ENCODE measurements around the gene OBSCN. TPM values are rescaled to one million over a fixed set of nuclear protein-coding genes. Genes with fewer than 3 reads are reported as not detected.

Gene OBSCN
- total RNA-seq, 1 donor from 2014 or later, result 22.3 TPM

DNA sequence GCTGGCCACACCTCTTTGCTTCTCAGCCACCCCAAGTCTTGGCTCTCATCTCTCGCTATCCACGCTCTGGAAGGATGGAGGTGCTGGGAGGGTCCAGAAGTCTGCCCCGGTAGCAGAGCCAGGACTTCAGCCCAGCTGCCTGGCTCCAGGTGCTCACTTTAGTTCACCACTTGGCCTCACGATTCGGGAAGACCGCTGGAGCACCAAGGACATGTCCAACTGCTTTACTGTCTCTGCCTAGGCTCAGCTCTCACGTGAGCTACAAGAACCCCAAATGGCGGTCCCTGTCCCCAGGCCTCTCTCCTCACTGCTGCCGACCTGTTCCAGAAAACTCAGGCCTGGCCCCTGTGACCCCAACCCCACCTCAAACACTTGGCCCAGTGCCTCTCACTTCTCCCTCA is 195.4 kb downstream of the OBSCN start:
- H3K4me3 Mint-ChIP-seq, result peak overlapping the region; percentile 98
- DNase-seq, result no peak
- intact Hi-C loops (cut with micrococcal nuclease), result loop anchor here (10.0 kb wide), 1 partner anchor 128 kb away; no protein-coding TSS in a partner anchor
- no peaks in the 10 kb centered on the region for H3K27me3 Mint-ChIP-seq
- peaks cover 50% of the 10 kb centered on the region for H3K4me1 Mint-ChIP-seq
- no peaks in the 10 kb centered on the region for H3K9me3 Mint-ChIP-seq
- no peak overlapping the region for H3K27ac Mint-ChIP-seq
- peaks cover 47% of the 10 kb centered on the region for H3K36me3 Mint-ChIP-seq (ENCODE audit: low read depth)

DNA sequence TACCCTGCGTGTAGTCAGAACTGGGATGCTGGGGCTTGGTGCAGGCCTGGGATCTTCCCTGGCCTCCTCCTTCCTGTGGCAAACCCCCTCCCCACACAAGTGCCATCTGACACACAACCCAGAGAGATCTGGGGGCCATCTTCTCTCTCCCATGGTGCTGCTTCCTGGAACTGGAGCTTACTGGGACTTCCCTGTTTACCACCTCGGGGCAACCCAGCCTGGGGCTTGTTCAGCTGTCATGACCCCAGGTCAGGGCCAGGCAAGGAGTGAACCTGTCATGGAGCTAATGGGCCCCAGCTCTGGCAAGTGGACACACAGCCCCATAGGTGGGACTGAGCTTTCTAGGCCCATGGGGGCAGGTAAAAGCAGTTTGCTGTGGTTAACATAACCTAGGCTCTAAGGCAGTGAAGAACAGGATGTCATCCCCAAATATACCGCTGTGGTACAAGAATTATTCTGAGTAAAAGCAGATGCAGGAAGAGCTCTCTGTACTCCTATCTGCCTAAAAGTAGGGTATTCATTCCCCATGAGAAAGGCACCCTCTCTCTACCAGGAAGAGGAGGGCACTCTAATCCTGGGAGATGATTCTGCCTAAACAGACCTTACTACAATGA is 196.4 kb downstream of the OBSCN start:
- no peaks in the 10 kb centered on the region for H3K27me3 Mint-ChIP-seq
- DNase-seq, result peak; percentile 75
- H3K4me1 Mint-ChIP-seq, result peaks cover 53% of the 10 kb centered on the region
- peaks cover 44% of the 10 kb centered on the region for H3K36me3 Mint-ChIP-seq (ENCODE audit: low read depth)
- H3K9me3 Mint-ChIP-seq, result no peaks in the 10 kb centered on the region
- intact Hi-C loops (cut with micrococcal nuclease), result loop anchor here (2.0 to 10.0 kb wide), 2 partner anchors 129 to 191 kb away; no protein-coding TSS in a partner anchor
- H3K4me3 Mint-ChIP-seq, result peak overlapping the region; percentile 98
- H3K27ac Mint-ChIP-seq, result peak overlapping the region; percentile 94

DNA sequence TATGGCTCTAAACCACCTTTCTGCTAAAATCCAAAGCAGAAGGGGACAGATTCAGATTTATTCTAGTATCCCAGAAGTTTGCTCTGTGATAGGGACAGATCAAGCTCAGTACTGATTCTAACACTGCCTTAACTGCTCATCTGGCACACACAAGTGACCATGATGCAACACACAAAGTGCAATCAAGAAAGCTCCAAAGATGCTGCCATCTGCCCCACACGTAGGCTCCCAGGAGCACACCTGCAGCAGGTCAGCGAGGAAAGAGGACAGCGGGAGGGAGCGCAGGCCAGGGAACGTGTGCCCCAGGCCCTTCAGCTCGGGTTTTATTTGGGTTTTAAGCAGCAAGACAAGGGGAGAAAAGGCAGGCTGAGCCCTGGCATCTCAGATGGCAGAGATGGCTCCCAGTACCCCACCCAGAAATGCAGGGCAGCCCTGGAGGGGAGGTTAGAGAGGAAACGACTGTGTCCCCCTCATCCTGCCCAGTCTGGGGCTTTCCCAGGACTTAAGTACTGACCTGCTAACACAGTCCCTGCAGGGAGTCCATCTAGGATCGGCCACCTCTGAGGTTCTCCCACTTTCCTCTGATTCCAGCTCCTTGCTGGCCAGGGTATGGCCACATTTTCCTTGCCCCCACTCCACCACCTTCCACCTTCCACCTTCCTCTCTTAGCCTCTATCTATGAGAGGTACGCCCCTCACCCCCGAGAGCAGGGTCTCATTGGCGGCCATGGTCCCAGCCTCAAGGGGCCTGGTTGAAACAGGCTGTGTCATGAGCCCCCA is 197.5 kb downstream of the OBSCN start:
- peaks cover 38% of the 10 kb centered on the region for H3K36me3 Mint-ChIP-seq (ENCODE audit: low read depth)
- H3K4me1 Mint-ChIP-seq, result peaks cover 50% of the 10 kb centered on the region
- H3K4me3 Mint-ChIP-seq, result peak overlapping the region; percentile 98
- no peaks in the 10 kb centered on the region for H3K9me3 Mint-ChIP-seq
- DNase-seq, result peak; percentile 65
- intact Hi-C loops (cut with micrococcal nuclease), result loop anchor here (2.0 to 10.0 kb wide), 5 partner anchors 131 to 323 kb away; partner anchors contain the start of genes ARF1, GUK1 and MRPL55
- peak overlapping the region; percentile 94 for H3K27ac Mint-ChIP-seq
- H3K27me3 Mint-ChIP-seq, result no peaks in the 10 kb centered on the region

DNA sequence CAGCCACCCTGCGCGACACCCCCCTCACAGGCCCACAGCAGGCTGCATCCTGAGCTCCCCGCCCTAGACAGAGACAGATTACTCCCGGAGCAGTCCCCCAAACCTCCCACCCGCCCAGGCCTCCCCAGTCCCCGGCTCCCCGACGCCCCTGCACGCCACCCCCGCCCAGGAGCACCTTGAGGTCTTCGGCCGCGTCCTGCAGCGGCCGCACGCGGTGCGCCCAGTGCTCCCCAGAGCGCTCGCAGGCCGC is 198.1 kb downstream of the OBSCN start:
- no peak for DNase-seq
- Mint-ChIP-seq H3K27me3 (no peaks in the 10 kb centered on the region), H3K9me3 (no peaks in the 10 kb centered on the region), H3K4me1 (peaks cover 49% of the 10 kb centered on the region), H3K27ac (peak overlapping the region; percentile 94), H3K36me3 (ENCODE audit: low read depth) (peaks cover 37% of the 10 kb centered on the region), H3K4me3 (peak overlapping the region; percentile 98)
- intact Hi-C loops (cut with micrococcal nuclease), result loop anchor here (2.0 to 10.0 kb wide), 7 partner anchors 81 to 324 kb away; partner anchors contain the start of genes ARF1, GUK1, MRPL55 and RNF187

DNA sequence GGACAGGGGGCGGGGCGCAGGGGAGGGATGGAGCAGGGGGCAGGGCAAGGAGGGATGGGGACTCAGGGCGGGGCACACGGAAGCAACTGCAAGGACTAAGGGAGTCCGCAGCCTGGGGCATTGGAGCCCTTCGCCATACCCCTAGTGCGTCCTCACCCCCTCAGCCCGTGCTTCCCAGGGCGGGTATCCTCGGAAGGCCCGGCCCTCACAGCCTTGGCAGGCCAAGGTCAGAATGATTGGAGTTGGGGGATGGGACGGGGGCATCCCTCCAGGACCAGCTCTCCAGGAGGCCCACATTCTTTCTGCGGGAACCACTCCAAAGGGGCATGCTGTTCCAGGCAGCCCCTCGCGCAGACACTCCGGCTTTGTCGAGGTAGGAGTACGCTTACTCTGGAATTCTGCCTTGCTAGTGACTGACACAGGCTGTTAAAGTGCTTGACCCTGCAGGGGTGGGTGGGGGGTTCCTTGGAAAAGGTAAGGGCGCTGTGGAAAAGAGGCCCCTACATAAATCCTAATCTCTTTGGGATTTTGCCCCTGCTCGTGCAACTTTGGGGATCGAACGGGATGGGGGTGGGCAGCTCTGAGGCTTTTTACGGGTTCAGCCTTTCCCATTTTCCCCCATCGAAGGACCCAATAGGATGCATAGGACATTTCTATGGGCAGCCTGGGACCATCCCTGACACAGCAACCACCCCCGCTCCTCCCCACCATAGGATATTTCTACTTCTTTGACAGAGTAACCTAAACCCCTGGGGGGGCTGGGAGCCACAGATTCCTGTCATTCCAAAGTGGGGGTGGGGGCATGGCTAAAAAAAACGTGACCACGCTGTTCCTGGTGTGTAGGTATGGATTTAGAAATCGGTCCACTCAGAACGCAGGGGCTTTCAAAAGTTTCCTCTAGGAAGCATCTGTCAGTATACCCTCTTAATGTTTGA is 199.5 kb downstream of the OBSCN start:
- intact Hi-C loops (cut with micrococcal nuclease), result loop anchor here (1.0 to 10.0 kb wide), 10 partner anchors 51 to 672 kb away; partner anchors contain the start of genes ARF1, GUK1, IBA57 and JMJD4
- H3K27ac Mint-ChIP-seq, result peak overlapping the region; percentile 78
- peaks cover 42% of the 10 kb centered on the region for H3K4me1 Mint-ChIP-seq
- peaks cover 29% of the 10 kb centered on the region for H3K36me3 Mint-ChIP-seq (ENCODE audit: low read depth)
- peak overlapping the region; percentile 98 for H3K4me3 Mint-ChIP-seq
- H3K27me3 Mint-ChIP-seq, result no peaks in the 10 kb centered on the region
- no peak for DNase-seq
- no peaks in the 10 kb centered on the region for H3K9me3 Mint-ChIP-seq

DNA sequence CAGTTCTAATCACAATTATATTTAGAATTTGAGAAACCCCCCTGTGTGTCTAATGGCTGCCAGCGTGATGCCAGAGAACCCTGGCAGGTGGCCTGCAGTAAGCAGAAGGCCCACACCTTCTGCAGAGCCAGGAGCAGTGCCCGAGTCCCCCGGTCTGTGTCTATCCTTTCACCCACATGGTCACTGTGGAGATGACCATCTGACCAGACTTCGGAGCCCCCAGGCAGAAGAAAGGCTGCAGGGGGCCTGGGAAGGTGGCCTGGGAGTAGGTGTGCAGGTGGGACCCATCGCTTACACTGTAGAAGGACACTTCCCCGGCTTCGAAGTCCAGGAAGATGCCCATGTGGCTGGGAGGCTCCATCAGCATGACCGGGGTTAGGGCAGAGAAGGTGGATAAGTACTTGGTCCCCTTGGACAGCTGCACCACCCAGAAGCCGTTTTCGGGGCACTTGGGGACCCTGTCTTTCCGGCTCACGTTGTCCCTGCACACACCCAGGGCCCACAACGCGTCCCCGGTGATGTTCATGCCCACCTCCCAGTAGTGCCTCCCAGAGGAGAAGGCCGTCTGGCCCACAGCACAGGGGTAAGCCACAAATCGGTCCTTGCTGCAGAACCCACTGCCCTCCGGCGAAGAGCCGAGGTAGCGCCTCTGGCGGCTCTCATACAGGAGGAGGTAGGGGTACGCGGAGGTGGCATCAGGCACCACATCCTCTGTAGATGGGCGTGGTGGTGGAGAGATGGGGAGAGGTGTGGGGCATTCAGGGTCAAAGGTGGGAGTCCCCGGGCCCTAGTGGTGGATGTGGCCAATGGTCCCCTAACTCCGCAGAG is 200.4 kb downstream of the OBSCN start:
- H3K4me1 Mint-ChIP-seq, result peaks cover 34% of the 10 kb centered on the region
- H3K27me3 Mint-ChIP-seq, result no peaks in the 10 kb centered on the region
- no peak for DNase-seq
- intact Hi-C loops (cut with micrococcal nuclease), result loop anchor here (5.0 to 10.0 kb wide), 4 partner anchors 133 to 326 kb away; partner anchors contain the start of genes ARF1, GUK1 and MRPL55
- peaks cover 26% of the 10 kb centered on the region for H3K36me3 Mint-ChIP-seq (ENCODE audit: low read depth)
- no peaks in the 10 kb centered on the region for H3K9me3 Mint-ChIP-seq
- H3K27ac Mint-ChIP-seq, result no peak overlapping the region
- H3K4me3 Mint-ChIP-seq, result peak overlapping the region; percentile 98

DNA sequence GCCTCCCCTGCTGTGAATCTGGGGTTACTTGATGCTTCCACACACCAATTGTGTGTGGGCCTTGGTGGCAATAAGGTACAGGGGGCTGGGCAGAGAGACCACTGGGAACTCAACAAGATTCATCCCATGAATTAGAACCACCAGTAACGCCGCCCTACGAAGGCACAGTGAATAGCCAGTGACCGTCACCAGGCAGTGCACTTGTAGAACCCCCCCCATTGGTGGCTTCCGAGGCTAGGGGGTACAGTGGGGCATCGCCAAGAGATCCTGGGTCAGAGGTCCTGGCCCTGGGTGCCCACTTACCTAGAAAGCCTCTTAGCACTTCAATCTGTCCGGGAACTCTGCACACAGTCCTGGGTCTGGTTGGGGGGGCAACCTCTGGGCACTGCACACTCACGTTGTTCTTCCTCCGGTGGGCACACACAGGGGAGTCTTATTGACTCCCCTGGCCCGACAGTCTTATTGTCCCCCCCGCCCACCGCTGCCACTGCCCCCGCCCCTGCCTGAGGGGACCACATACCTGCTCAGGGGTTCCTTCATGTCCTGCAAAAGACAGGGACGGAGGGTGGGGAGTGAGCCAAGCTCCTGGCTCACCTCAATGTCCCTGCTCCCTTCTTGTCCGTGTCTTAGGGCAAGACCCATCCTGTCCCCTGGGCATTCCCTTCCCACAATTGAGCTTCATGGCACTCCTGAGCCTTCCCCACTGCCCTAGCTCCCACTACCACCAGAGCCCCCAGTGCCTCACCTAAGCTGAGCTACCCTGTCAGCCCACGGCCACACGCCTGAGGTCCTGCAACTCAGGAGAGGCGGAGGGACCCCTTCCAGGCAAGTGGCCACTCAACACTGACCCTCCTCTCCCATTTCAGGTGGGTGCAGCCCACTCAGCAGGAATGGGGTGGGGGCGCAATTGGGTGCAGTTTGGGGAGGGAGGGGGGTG is 201.3 kb downstream of the OBSCN start:
- Mint-ChIP-seq H3K36me3 (ENCODE audit: low read depth) (peaks cover 18% of the 10 kb centered on the region), H3K27ac (no peak overlapping the region), H3K27me3 (no peaks in the 10 kb centered on the region), H3K4me1 (peaks cover 26% of the 10 kb centered on the region), H3K9me3 (no peaks in the 10 kb centered on the region), H3K4me3 (peak overlapping the region; percentile 12)
- intact Hi-C loops (cut with micrococcal nuclease), result loop anchor here (5.0 to 10.0 kb wide), 4 partner anchors 134 to 327 kb away; partner anchors contain the start of genes ARF1, GUK1 and MRPL55
- DNase-seq, result no peak

DNA sequence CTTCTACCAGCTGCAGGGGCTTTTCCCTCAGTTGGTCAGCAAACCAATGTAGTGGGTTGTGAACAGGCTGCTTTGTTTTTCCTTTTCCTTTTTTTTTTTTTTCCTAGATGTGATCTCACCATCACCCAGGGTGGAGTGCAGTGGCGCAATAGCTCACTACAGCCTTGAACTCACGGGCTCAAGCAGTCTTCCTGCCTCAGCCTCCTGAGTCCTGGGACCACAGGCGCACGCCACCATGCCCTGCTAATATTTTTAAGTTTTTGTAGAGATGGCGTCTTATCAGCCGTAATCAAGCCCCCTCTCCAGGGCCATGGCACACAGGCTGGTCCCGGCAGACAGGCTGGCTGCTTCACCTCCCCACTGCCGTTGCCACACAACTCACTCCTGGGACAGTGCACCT is 202.2 kb downstream of the OBSCN start:
- Mint-ChIP-seq H3K27ac (no peak overlapping the region), H3K4me3 (no peak overlapping the region), H3K9me3 (no peaks in the 10 kb centered on the region), H3K27me3 (no peaks in the 10 kb centered on the region), H3K36me3 (ENCODE audit: low read depth) (peaks cover 11% of the 10 kb centered on the region), H3K4me1 (peaks cover 18% of the 10 kb centered on the region)
- no peak for DNase-seq
- intact Hi-C loops (cut with micrococcal nuclease), result no loop called here

DNA sequence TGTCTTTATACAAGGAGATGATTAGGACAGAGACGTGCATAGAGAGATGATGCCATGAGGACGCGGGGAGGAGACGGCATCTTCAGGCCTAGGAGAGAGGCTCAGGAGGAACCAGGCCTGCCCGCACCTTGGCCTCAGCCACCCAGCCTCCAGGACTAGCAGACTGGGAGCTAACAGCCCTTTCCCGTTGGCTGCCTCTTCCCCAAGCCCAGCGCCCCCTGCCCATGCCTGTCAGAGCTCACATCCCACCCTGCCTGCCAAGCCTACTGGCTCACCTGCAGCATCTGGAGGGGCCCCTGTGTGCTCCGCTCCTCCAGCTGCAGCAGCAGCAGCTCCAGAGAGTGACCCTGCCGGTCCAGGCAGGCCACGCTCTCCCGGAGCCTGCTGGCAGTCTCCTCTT is 202.8 kb downstream of the OBSCN start:
- Mint-ChIP-seq H3K36me3 (ENCODE audit: low read depth) (peaks cover 8% of the 10 kb centered on the region), H3K27me3 (peaks cover 6% of the 10 kb centered on the region), H3K4me1 (peaks cover 19% of the 10 kb centered on the region), H3K27ac (no peak overlapping the region), H3K4me3 (no peak overlapping the region), H3K9me3 (no peaks in the 10 kb centered on the region)
- intact Hi-C loops (cut with micrococcal nuclease), result no loop called here
- no peak for DNase-seq

DNA sequence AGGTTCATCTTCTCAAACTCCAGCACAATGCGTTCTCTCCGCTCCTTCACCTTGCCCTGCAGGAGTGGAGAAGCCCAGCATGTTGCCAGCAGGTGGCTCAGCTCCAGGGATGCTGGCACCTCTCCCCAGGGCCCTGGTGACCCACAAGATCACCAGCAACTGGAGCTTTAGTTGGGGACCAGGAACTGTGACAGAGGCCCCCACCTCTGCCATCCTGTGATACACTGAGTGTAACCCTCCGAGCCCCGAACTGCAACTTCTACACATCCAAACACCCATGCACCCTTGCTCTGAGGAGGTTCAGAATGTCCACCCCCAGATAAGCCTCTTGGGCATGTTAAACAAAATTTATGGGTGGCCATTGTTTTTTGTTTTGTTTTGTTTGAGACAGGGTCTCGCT is 203.3 kb downstream of the OBSCN start:
- H3K36me3 Mint-ChIP-seq (ENCODE audit: low read depth), result peaks cover 7% of the 10 kb centered on the region
- peaks cover 22% of the 10 kb centered on the region for H3K4me1 Mint-ChIP-seq
- H3K9me3 Mint-ChIP-seq, result no peaks in the 10 kb centered on the region
- intact Hi-C loops (cut with micrococcal nuclease), result no loop called here
- H3K4me3 Mint-ChIP-seq, result no peak overlapping the region
- DNase-seq, result no peak
- H3K27me3 Mint-ChIP-seq, result peaks cover 10% of the 10 kb centered on the region
- no peak overlapping the region for H3K27ac Mint-ChIP-seq

DNA sequence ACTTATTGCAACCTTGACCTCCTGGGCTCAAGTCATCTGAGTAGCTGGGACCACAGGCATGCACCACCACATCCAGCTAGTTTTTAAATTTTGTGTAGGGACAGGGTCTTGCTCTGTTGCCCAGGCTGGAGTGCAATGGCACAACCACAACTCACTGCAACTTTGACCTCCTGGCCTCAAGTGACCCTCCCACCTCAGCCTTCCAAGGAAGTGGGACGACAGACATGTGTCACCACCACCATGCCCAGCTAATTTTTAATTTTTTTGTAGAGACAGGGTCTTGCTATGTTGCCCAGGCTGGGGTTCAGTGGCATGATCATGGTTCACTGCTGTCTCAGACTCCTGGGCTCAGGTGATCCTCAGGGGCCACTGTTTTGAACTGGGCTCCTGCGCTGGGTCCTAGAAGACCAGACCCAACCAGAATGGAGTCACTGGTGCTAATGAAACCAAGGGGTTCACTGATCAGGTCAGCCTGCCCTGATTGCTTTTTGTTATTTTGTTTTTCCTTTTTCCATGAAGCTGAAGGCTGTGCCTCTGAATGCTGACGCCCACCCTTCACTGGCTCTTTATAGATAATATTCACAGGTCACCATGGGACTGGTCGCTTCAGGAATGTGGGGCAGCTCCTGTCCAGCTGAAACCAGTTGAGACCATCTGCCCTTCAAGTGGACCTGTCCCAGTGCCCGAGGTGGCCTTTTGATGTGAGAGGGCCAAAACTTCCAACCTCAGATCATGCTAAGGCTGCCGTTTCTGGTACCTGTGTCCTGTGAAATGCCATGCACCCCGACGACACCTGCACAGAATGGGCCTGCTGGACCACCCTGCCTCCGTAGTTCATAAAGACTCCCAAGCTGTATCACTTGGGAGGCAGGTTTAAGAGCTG is 203.9 kb downstream of the OBSCN start:
- Mint-ChIP-seq H3K4me1 (peaks cover 22% of the 10 kb centered on the region), H3K27ac (no peak overlapping the region), H3K9me3 (no peaks in the 10 kb centered on the region), H3K27me3 (peaks cover 10% of the 10 kb centered on the region), H3K36me3 (ENCODE audit: low read depth) (peaks cover 7% of the 10 kb centered on the region), H3K4me3 (no peak overlapping the region)
- intact Hi-C loops (cut with micrococcal nuclease), result no loop called here
- no peak for DNase-seq
